IPS-15b (cell line): ENCODE results near the gene NCKAP5.

Experiments used
- H3K27me3 ChIP-seq: one replicate; pipeline ENCODE4 v1.6.1; 2013; ENCODE audit warnings: low read length; ENCODE audit not compliant: control insufficient read depth, insufficient read depth
- H3K36me3 ChIP-seq: one replicate; pipeline ENCODE4 v1.6.1; 2013; ENCODE audit warnings: low read length; ENCODE audit not compliant: control insufficient read depth, insufficient read depth
- H3K4me1 ChIP-seq: one replicate; pipeline ENCODE4 v1.6.1; 2013; ENCODE audit warnings: mild to moderate bottlenecking, low read length; ENCODE audit not compliant: control insufficient read depth, insufficient read depth
- H3K4me3 ChIP-seq: one replicate; pipeline ENCODE4 v1.5.1; 2013; ENCODE audit warnings: low read depth, low read length
- H3K9ac ChIP-seq: one replicate; pipeline ENCODE4 v1.6.1; 2013; ENCODE audit warnings: low read depth, mild to moderate bottlenecking, low read length
- H3K9me3 ChIP-seq: one replicate; pipeline ENCODE4 v1.6.1; 2013; ENCODE audit warnings: mild to moderate bottlenecking, low read length; ENCODE audit not compliant: control insufficient read depth, insufficient read depth

Gene NCKAP5

GRCh38 chr2:133489641-133490410, 78.4 kb downstream of the NCKAP5 start:
- H3K27me3 ChIP-seq = no peaks in the 10 kb centered on the region
- H3K9ac ChIP-seq = no peak overlapping the region
- H3K4me3 ChIP-seq = no peak overlapping the region
- peaks cover 3% of the 10 kb centered on the region for H3K4me1 ChIP-seq
- no peaks in the 10 kb centered on the region for H3K9me3 ChIP-seq
- no peaks in the 10 kb centered on the region for H3K36me3 ChIP-seq

GRCh38 chr2:133489146-133489545, 79.1 kb downstream of the NCKAP5 start:
- no peak overlapping the region for H3K9ac ChIP-seq
- H3K4me1 ChIP-seq = no peaks in the 10 kb centered on the region
- no peaks in the 10 kb centered on the region for H3K27me3 ChIP-seq
- no peak overlapping the region for H3K4me3 ChIP-seq
- H3K9me3 ChIP-seq = no peaks in the 10 kb centered on the region
- H3K36me3 ChIP-seq = no peaks in the 10 kb centered on the region

GRCh38 chr2:133486771-133487191, 81.5 kb downstream of the NCKAP5 start:
- Histone ChIP-seq H3K27me3 (no peaks in the 10 kb centered on the region), H3K4me1 (no peaks in the 10 kb centered on the region), H3K9ac (no peak overlapping the region), H3K9me3 (no peaks in the 10 kb centered on the region), H3K4me3 (no peak overlapping the region), H3K36me3 (no peaks in the 10 kb centered on the region)

- H3K4me3 ChIP-seq = no peak overlapping the region
- H3K9me3 ChIP-seq = no peaks in the 10 kb centered on the region
- no peaks in the 10 kb centered on the region for H3K36me3 ChIP-seq
- no peak overlapping the region for H3K9ac ChIP-seq
- no peaks in the 10 kb centered on the region for H3K27me3 ChIP-seq
- H3K4me1 ChIP-seq = no peaks in the 10 kb centered on the region
Measured at GRCh38 chr2:133485868-133486267, 82.4 kb downstream of the NCKAP5 start.

- H3K36me3 ChIP-seq = no peaks in the 10 kb centered on the region
- H3K9ac ChIP-seq = no peak overlapping the region
- no peaks in the 10 kb centered on the region for H3K9me3 ChIP-seq
- H3K27me3 ChIP-seq = no peaks in the 10 kb centered on the region
- no peaks in the 10 kb centered on the region for H3K4me1 ChIP-seq
- no peak overlapping the region for H3K4me3 ChIP-seq
Measured at GRCh38 chr2:133484784-133485183, 83.5 kb downstream of the NCKAP5 start.

- Histone ChIP-seq H3K9ac (no peak overlapping the region), H3K36me3 (no peaks in the 10 kb centered on the region), H3K27me3 (no peaks in the 10 kb centered on the region), H3K4me1 (no peaks in the 10 kb centered on the region), H3K4me3 (no peak overlapping the region), H3K9me3 (no peaks in the 10 kb centered on the region)
Measured at GRCh38 chr2:133484106-133484505, 84.2 kb downstream of the NCKAP5 start.

GRCh38 chr2:133483181-133483580, 85.1 kb downstream of the NCKAP5 start:
- Histone ChIP-seq H3K36me3 (no peaks in the 10 kb centered on the region), H3K4me3 (no peak overlapping the region), H3K9ac (no peak overlapping the region), H3K4me1 (no peaks in the 10 kb centered on the region), H3K9me3 (no peaks in the 10 kb centered on the region), H3K27me3 (no peaks in the 10 kb centered on the region)

GRCh38 chr2:133480707-133481429, 87.4 kb downstream of the NCKAP5 start:
- Histone ChIP-seq H3K27me3 (no peaks in the 10 kb centered on the region), H3K9me3 (no peaks in the 10 kb centered on the region), H3K36me3 (no peaks in the 10 kb centered on the region), H3K4me1 (no peaks in the 10 kb centered on the region), H3K9ac (no peak overlapping the region), H3K4me3 (no peak overlapping the region)

- Histone ChIP-seq H3K4me1 (no peaks in the 10 kb centered on the region), H3K36me3 (no peaks in the 10 kb centered on the region), H3K4me3 (no peak overlapping the region), H3K9me3 (no peaks in the 10 kb centered on the region), H3K27me3 (no peaks in the 10 kb centered on the region), H3K9ac (no peak overlapping the region)
Measured at GRCh38 chr2:133477616-133477990, 90.7 kb downstream of the NCKAP5 start.

- Histone ChIP-seq H3K9ac (no peak overlapping the region), H3K4me1 (no peaks in the 10 kb centered on the region), H3K9me3 (no peaks in the 10 kb centered on the region), H3K36me3 (no peaks in the 10 kb centered on the region), H3K4me3 (no peak overlapping the region), H3K27me3 (no peaks in the 10 kb centered on the region)
Measured at GRCh38 chr2:133476931-133477615, 91.2 kb downstream of the NCKAP5 start.

- no peaks in the 10 kb centered on the region for H3K36me3 ChIP-seq
- H3K9ac ChIP-seq = no peak overlapping the region
- no peaks in the 10 kb centered on the region for H3K9me3 ChIP-seq
- no peak overlapping the region for H3K4me3 ChIP-seq
- H3K27me3 ChIP-seq = no peaks in the 10 kb centered on the region
- no peaks in the 10 kb centered on the region for H3K4me1 ChIP-seq
Measured at GRCh38 chr2:133476286-133476685, 92.0 kb downstream of the NCKAP5 start.

- Histone ChIP-seq H3K9me3 (no peaks in the 10 kb centered on the region), H3K4me3 (no peak overlapping the region), H3K9ac (no peak overlapping the region), H3K36me3 (no peaks in the 10 kb centered on the region), H3K27me3 (no peaks in the 10 kb centered on the region), H3K4me1 (no peaks in the 10 kb centered on the region)
Measured at GRCh38 chr2:133475610-133476009, 92.7 kb downstream of the NCKAP5 start.
